Activated T-cell treated with anti-CD3 and anti-CD28 coated beads for 4 hours (primary cell): ENCODE measurements around the gene TCHP.

Experiments
- DNase-seq: peaks from one replicate; pipeline ENCODE4 v3.0.0-alpha.2; 2020

The TCHP gene

DNA sequence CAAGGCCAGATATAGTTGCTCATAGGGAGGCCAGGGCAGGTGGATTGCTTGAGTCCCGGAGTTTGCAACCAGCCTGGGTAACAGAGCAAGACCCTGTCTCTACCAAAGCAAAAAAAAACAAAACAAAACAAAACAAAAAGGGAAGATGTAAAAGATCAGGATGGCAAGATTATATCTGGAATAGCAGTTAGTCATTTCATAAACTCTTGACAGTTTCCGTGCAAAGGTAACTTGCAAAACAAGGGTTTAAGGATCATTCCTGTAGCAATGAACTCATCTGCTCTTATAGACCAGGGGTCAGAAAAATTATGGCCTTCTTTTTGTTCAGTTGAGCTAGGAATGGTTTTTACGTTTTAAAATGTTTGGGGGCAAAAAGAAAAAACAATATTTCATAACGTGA, 66.5 kb downstream of the TCHP start:
- no peak for DNase-seq

GRCh38 chr12:109967383-109968031, 67.4 kb downstream of the TCHP start:
- no peak for DNase-seq
